Peyer's patch (tissue), 4 donors: ENCODE results near the gene NES.

Source experiments
- CTCF ChIP-seq, 6 experiments: fragments of 450-650 bp in 4 of 6; fragments of 200-600 bp in 2 of 6; sonication (generic) in 1 of 6; IDR thresholded peaks; one replicate each; pipeline ENCODE4 v1.5.1; 2017 to 2019; ENCODE audit warnings: antibody characterized with exemption in 6 of 6, mild to moderate bottlenecking in 3 of 6, moderate library complexity in 1 of 6
- POLR2A ChIP-seq, 2 donors: fragments of 450-650 bp; IDR thresholded peaks; one replicate each; pipeline ENCODE4 v1.5.1; 2017; ENCODE audit warnings: antibody characterized with exemption in 2 of 2, mild to moderate bottlenecking in 2 of 2, moderate library complexity in 2 of 2

GRCh38 chr1:156643049-156643777, 34.0 kb downstream of the NES start:
- TF ChIP-seq CTCF (IDR thresholded peaks at IDR 0.05) (no peak), POLR2A (IDR thresholded peaks at IDR 0.05) (no peak)
